GM12873 (cell line): ENCODE measurements around the gene MT1F.

Experiments used
- CTCF ChIP-seq: IDR thresholded peaks from 2 replicates; pipeline ENCODE4 v1.5.1; 2012; ENCODE audit warnings: low read depth, mild to moderate bottlenecking, moderate library complexity, low read length, control low read depth; ENCODE audit not compliant: insufficient read depth; ENCODE audit errors: missing control alignments

The MT1F gene

GRCh38 chr16:56675685-56676210, 18.0 kb downstream of the MT1F start:
- TF ChIP-seq CTCF: no peak

DNA sequence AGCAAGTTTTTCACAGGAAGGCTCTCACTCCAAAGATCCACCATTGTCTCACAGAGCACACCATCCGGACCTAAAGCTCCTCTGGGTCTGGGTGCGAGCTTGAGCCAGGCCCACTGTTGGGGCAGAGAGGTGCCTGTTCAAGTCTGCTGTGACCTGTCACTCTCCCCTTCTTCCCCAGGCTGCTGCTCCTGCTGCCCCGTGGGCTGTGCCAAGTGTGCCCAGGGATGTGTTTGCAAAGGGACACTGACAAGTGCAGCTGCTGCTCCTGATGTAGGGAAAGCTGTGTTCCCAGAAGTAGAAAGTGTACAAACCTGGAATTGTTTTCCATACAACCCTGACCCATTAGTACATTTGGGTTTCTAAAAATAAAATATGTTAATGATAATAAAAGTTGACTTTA, 19.7 kb downstream of the MT1F start:
- TF ChIP-seq CTCF: no peak

DNA sequence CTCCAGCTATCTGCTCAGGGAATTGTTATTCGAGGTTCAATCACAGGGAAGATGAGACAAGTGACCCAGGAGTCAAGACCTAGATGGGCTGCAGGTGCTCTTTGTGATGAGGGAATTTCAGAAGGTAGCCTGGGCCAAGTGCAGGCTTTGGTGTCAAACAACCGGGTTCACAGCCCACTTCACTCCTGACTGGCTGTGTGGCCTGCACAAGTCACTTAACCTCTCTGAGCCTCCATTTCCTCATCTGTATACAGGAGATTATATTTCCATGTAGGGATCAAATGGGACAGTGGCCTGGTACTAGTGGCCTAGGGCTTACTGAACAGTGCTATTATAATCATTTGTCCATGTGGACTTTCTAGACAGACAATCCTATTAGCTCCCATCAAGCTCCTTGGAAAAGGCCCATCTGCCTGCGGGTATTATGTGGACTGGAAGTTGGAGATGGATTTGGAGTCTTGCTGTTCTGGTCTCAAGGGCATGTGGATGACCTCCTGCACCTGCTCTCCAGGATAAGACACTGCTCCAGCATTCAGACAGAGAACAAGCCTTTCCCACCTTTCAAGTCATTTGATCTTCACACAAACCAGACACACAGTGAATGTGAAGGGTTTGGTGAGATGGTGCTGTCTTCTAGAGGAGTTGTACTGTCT, 21.4 kb downstream of the MT1F start:
- TF ChIP-seq CTCF: no peak

- no peak for TF ChIP-seq CTCF
Observed at GRCh38 chr16:56679818-56680217, 22.1 kb downstream of the MT1F start.

GRCh38 chr16:56681939-56682702, 24.4 kb downstream of the MT1F start, which contains the start of gene MT1X:
Gene MT1X (plus strand): TSS chr16:56682470. CDS start chr16:56682541, 71 bp downstream.
- TF ChIP-seq CTCF: no peak

- TF ChIP-seq CTCF: no peak
Observed at GRCh38 chr16:56682703-56683397, 25.1 kb downstream of the MT1F start.

DNA sequence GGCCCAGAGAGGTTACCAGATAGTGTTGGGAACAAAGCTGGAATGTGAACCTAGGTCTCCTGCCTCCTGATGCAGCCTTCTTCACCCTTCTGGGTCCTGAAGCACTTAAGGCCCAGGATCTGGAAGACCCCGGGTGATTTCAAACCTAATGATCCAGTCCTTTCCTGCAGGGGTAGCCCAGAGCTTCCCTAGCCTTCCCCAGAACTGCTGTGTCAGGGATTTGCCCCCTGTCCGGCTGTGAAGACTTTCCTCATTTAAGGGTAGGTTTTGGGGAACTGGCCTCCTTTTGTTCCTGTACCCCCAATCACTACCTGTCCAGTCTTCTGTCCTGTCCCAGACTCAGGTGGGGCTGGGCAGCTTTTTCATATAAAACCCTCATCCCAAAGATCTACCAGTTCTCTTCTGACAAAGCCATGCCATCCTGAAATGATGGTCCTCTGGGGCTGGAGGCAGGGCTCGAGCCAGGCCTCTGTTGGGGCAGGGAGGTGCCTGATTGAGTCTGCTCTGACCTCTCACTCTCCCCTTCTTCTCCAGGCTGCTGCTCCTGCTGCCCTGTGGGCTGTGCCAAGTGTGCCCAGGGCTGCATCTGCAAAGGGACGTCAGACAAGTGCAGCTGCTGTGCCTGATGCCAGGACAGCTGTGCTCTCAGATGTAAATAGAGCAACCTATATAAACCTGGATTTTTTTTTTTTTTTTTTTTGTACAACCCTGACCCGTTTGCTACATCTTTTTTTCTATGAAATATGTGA, 25.8 kb downstream of the MT1F start:
- no peak for TF ChIP-seq CTCF
